WTC11 (cell line): ENCODE measurements around the gene PPP1R1A. TPM values are rescaled to one million over a fixed set of nuclear protein-coding genes. Genes with fewer than 3 reads are reported as not detected.

Source experiments
- ATAC-seq: fragments of 200-7000 bp; cut with Tn5 transposase; 2 replicates; pipeline ENCODE4 v1.10.0; 2021; ENCODE audit warnings: mild to moderate bottlenecking, moderate library complexity
- CTCF ChIA-PET: fragments of 300-600 bp; sonication (Branson Sonifier 250); formaldehyde crosslinking; loops from one replicate; lab custom pipeline; 2021; ENCODE audit warnings: antibody characterized with exemption; lab: Charles Lee
- POLR2A ChIA-PET: fragments of 350-600 bp; sonication (Branson Sonifier 250); formaldehyde crosslinking; loops from one replicate; lab custom pipeline; 2021; ENCODE audit warnings: antibody characterized with exemption; lab: Charles Lee
- DNase-seq: peaks from one replicate; pipeline ENCODE4 v3.0.0; 2021; ENCODE audit warnings: low spot score
- H3K27ac Mint-ChIP-seq: 2 replicates; pipeline ENCODE4 v1.8.0; 2021; ENCODE audit warnings: mixed read lengths
- H3K27me3 Mint-ChIP-seq: 2 replicates; pipeline ENCODE4 v1.8.0; 2021; ENCODE audit warnings: low read depth, mild to moderate bottlenecking, moderate library complexity, mixed read lengths
- H3K36me3 Mint-ChIP-seq: 2 replicates; pipeline ENCODE4 v1.8.0; 2021; ENCODE audit warnings: mixed read lengths
- H3K4me1 Mint-ChIP-seq: 2 replicates; pipeline ENCODE4 v1.8.0; 2022; ENCODE audit warnings: mixed read lengths
- H3K4me3 Mint-ChIP-seq: 2 replicates; pipeline ENCODE4 v1.8.0; 2021; ENCODE audit warnings: mild to moderate bottlenecking, moderate library complexity, mixed read lengths
- H3K9me3 Mint-ChIP-seq: 2 replicates; pipeline ENCODE4 v1.8.0; 2021; ENCODE audit warnings: mixed read lengths
- AR ChIP-seq: fragments of 250-450 bp; sonication (Bioruptor Pico); IDR thresholded peaks from 2 replicates; pipeline ENCODE4 v1.9.0; 2021; ENCODE audit warnings: mild to moderate bottlenecking
- CREB1 ChIP-seq: sonication (generic); formaldehyde crosslinking; IDR thresholded peaks from 2 replicates; pipeline ENCODE4 v1.8.0; 2023; ENCODE audit warnings: mild to moderate bottlenecking, missing genetic modification reagents
- ESRRA ChIP-seq: sonication (generic); formaldehyde crosslinking; IDR thresholded peaks from 2 replicates; pipeline ENCODE4 v1.8.1; 2022; ENCODE audit warnings: mild to moderate bottlenecking, missing genetic modification reagents, borderline replicate concordance
- FOXP4 ChIP-seq: sonication (generic); formaldehyde crosslinking; IDR thresholded peaks from 2 replicates; pipeline ENCODE4 v1.8.0; 2022; ENCODE audit warnings: mild to moderate bottlenecking, missing genetic modification reagents
- GRHL2 ChIP-seq: fragments of 250-450 bp; sonication (Bioruptor Pico); IDR thresholded peaks from 2 replicates; pipeline ENCODE4 v1.8.0; 2022; ENCODE audit warnings: mild to moderate bottlenecking, moderate library complexity; ENCODE audit not compliant: insufficient replicate concordance, severe bottlenecking
- IRF2 ChIP-seq: sonication (generic); formaldehyde crosslinking; IDR thresholded peaks from 2 replicates; pipeline ENCODE4 v1.8.0; 2022; ENCODE audit warnings: low read depth, missing genetic modification reagents, borderline replicate concordance
- PRDM15 ChIP-seq: sonication (generic); formaldehyde crosslinking; IDR thresholded peaks from 2 replicates; pipeline ENCODE4 v1.8.0; 2022; ENCODE audit warnings: missing genetic modification reagents
- STAT6 ChIP-seq: sonication (generic); formaldehyde crosslinking; conservative IDR thresholded peaks from 2 replicates; pipeline ENCODE4 v1.8.1; 2023; ENCODE audit warnings: mild to moderate bottlenecking, low read depth, missing genetic modification reagents, moderate library complexity
- USF2 ChIP-seq: sonication (generic); formaldehyde crosslinking; IDR thresholded peaks from 2 replicates; pipeline ENCODE4 v1.8.1; 2023; ENCODE audit warnings: mild to moderate bottlenecking, missing genetic modification reagents, moderate library complexity
- ZMAT4 ChIP-seq: fragments of 250-450 bp; sonication (Bioruptor Pico); IDR thresholded peaks from 2 replicates; pipeline ENCODE4 v1.9.0; 2021; ENCODE audit warnings: mild to moderate bottlenecking
- ZNF281 ChIP-seq: sonication (generic); formaldehyde crosslinking; IDR thresholded peaks from 2 replicates; pipeline ENCODE4 v1.8.0; 2023; ENCODE audit warnings: mild to moderate bottlenecking, missing genetic modification reagents
- ZNF425 ChIP-seq: fragments of 250-450 bp; sonication (Bioruptor Pico); conservative IDR thresholded peaks from 2 replicates; pipeline ENCODE4 v1.9.0; 2021; ENCODE audit warnings: mild to moderate bottlenecking
- total RNA-seq: library from RNA; stranded (reverse); gene quantifications from 3 replicates; pipeline ENCODE4 v1.2.3, GENCODE V29; 2021

The PPP1R1A gene
- total RNA-seq, 1 experiment from 2014 or later = 13.1 TPM

GRCh38 chr12:54593135-54593534 lies 4.7 kb upstream of the PPP1R1A start:
- Mint-ChIP-seq H3K4me1 (peaks cover 31% of the 10 kb centered on the region), H3K4me3 (no peak overlapping the region), H3K9me3 (no peaks in the 10 kb centered on the region), H3K27ac (no peak overlapping the region), H3K27me3 (peaks cover 88% of the 10 kb centered on the region), H3K36me3 (no peaks in the 10 kb centered on the region)
- no peak for DNase-seq
- ChIA-PET CTCF (interaction anchor here (2.7 to 4.2 kb wide), 4 partner anchors 14 to 66 kb away, joined by 7 to 23 read pairs (median 20); no protein-coding TSS in a partner anchor), POLR2A (no interaction called here)
- no peak for ATAC-seq
- TF ChIP-seq GRHL2 (CRISPR knock-in tag) = no peak
- no peak for TF ChIP-seq USF2 (CRISPR knock-in tag)
- TF ChIP-seq FOXP4 = no peak
- TF ChIP-seq ESRRA (CRISPR knock-in tag) = no peak

- POLR2A ChIA-PET = no interaction called here
- TF ChIP-seq ZMAT4 = no peak
- no peak for TF ChIP-seq AR (CRISPR knock-in tag)
- no peak for TF ChIP-seq PRDM15 (CRISPR knock-in tag)
- no peak for TF ChIP-seq CREB1 (CRISPR knock-in tag)
- TF ChIP-seq ZNF281 (CRISPR knock-in tag) = no peak
- no peak for TF ChIP-seq ZNF425 (CRISPR knock-in tag)
- TF ChIP-seq IRF2 (CRISPR knock-in tag) = no peak
- TF ChIP-seq STAT6 = no peak
- ATAC-seq = no peak
These were observed 3.9 kb upstream of the PPP1R1A start for GRCh38 chr12:54592316-54592715.

More at GRCh38 chr12:54592316-54592715, 3.9 kb upstream of the PPP1R1A start:
- peaks cover 38% of the 10 kb centered on the region for H3K4me1 Mint-ChIP-seq
- DNase-seq = no peak
- no peak overlapping the region for H3K27ac Mint-ChIP-seq
- no peaks in the 10 kb centered on the region for H3K9me3 Mint-ChIP-seq
- H3K4me3 Mint-ChIP-seq = no peak overlapping the region
- CTCF ChIA-PET = interaction anchor here (0.7 to 4.2 kb wide), 5 partner anchors 10 to 66 kb away, joined by 3 to 23 read pairs (median 16); no protein-coding TSS in a partner anchor
- H3K36me3 Mint-ChIP-seq = no peaks in the 10 kb centered on the region
- peaks cover 95% of the 10 kb centered on the region for H3K27me3 Mint-ChIP-seq
